Astrocyte of the spinal cord (primary cell): ENCODE results near the gene CCDC174.

ENCODE experiments used
- DNase-seq: peaks from one replicate; pipeline ENCODE4 v3.0.0; 2011; ENCODE audit warnings: low read depth, low spot score
- H3K4me3 ChIP-seq: 2 replicates; pipeline ENCODE4 v1.5.1; 2011; ENCODE audit warnings: low read depth, mild to moderate bottlenecking, low read length, moderate library complexity
- in situ Hi-C: cut with HindIII; loops from 2 replicates; pipeline ENCODE4 v1.10.0; 2017; ENCODE audit warnings: low sequenced_read_pairs
- TF ChIP-seq, protein P1 (sequence below): IDR thresholded peaks from 2 replicates; pipeline ENCODE4 v1.5.1; 2012; ENCODE audit warnings: low read depth, mild to moderate bottlenecking, low read length, inconsistent platforms

CCDC174 gene

DNA sequence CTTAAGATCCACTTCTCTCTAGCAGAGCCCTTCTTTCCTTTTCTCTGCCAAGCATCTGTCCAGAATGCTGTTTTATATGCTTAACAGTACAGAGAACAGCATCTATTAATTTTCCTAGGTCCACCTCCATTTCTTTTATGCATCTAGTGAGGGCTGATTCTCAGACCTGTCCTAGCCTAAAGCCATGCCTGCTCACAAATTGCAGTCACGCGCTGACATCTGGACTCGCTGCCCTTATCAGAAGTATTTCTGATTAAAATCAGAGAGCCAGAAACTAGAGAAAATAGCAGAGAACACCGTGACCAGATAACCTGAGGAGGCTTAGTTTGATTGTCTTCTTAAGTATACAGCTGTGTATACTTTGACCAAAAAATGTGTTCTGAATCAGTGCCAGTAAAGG, 25.3 kb downstream of the CCDC174 start:
- TF ChIP-seq, protein P1, sequence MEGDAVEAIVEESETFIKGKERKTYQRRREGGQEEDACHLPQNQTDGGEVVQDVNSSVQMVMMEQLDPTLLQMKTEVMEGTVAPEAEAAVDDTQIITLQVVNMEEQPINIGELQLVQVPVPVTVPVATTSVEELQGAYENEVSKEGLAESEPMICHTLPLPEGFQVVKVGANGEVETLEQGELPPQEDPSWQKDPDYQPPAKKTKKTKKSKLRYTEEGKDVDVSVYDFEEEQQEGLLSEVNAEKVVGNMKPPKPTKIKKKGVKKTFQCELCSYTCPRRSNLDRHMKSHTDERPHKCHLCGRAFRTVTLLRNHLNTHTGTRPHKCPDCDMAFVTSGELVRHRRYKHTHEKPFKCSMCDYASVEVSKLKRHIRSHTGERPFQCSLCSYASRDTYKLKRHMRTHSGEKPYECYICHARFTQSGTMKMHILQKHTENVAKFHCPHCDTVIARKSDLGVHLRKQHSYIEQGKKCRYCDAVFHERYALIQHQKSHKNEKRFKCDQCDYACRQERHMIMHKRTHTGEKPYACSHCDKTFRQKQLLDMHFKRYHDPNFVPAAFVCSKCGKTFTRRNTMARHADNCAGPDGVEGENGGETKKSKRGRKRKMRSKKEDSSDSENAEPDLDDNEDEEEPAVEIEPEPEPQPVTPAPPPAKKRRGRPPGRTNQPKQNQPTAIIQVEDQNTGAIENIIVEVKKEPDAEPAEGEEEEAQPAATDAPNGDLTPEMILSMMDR, result no peak
- in situ Hi-C loops, result no loop called here
- DNase-seq, result no peak
- H3K4me3 ChIP-seq, result no peak overlapping the region

DNA sequence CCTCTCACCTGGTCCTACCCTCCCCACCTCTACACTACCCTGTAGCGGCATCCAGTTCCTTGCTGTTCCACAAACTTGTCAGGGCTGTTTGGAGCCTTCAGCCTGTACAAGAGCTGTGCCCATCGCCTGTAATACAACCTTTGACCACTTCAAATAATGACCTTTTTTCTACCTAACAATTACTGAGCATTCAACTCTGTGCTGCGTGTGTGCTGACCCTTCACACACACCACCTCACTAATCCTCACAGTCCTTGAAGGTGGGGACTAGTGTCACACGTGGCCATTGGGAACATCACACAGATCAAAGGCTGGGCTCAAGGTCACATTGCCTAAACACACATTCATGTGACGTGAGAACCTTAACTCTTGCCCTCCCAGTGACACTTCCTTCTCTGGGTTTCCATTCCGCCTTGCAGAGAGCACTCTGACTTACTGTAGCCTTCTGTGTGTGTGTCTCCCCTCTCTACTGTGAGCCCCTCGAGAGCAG, 26.5 kb downstream of the CCDC174 start:
- no peak for DNase-seq

DNA sequence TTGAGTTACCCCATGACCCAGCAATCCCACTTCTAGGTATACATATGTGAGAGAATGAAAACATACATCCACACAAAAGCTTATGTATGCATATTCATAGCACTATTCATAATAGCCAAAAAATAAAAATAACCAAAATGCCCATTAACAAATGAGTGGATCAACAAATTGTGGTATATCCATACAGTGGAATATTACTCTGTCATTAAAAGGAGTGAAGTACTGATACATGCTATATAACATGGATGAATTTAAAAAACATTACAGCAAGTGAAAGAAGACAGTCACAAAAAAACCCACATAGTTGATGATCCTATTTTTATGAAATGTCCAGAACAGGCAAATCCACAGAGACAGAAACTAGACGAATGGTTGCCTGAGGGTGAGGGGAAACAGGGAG, 28.6 kb downstream of the CCDC174 start:
- in situ Hi-C loops, result no loop called here
- TF ChIP-seq, protein P1, result no peak
- no peak for DNase-seq
- H3K4me3 ChIP-seq, result no peak overlapping the region

More for the DNA sequence above, 26.5 kb downstream of the CCDC174 start:
- no peak overlapping the region for H3K4me3 ChIP-seq
- in situ Hi-C loops, result no loop called here
- TF ChIP-seq, protein P1, result no peak

DNA sequence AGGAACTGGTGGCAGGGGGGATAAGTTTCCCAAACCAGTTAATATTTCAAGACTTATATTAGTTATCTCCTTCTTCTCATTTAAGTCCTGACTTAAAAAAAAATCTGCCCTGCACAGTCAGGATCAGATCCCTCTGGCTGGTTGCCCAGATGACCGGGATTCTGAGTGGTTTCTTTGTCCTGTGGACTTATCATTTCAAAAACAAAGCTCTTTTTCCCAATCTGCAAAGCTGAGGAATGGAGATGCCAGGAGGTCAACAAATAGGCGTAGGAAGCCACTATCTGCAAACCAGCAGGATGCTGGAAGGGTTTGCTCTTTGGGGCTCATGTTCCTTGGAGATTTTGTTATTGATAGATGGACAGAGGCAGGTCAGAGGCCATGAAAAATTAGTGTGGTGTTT, 29.2 kb downstream of the CCDC174 start:
- no peak overlapping the region for H3K4me3 ChIP-seq
- in situ Hi-C loops, result no loop called here
- no peak for DNase-seq
- TF ChIP-seq, protein P1, result no peak

DNA sequence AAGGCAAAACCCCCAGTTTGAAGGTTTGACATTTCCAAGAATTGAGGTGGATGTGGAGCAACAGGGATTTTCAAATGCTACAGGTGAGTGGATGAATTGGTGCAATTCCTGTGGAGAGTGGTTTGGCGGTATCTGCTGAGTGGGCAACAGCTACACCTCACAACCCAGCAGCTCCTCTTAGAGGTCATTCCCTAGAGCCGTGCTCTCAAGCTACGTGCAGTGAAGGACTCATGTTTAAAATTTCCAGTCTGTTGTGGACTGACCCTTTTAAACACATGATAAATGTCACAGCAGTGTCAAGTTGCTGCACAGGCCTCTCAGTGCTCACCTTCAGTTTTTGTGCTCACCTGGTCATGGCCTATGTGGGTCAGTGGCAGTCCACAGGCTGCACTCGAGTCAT, 32.9 kb downstream of the CCDC174 start:
- TF ChIP-seq, protein P1, result no peak
- DNase-seq, result no peak
- in situ Hi-C loops, result no loop called here
- H3K4me3 ChIP-seq, result no peak overlapping the region

DNA sequence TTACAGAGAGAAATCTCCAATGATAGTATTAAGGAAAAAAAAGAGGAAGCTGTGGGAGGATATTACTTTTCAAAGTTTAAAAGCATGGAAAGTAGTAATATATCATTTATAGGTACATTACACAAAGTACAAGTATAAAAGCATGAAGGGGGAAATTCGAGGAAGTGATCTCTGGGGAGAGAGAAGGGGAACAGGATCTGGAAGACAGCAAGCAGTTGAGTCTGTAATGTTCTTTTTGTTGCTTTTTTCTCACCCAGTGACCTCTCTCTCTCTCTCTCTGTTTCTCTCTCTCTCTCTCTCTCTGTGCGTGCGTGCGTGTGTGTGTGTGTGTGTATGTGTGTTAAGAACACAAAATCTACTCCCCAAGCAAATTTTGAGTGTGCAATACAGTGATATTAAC, 33.6 kb downstream of the CCDC174 start:
- DNase-seq, result no peak
- TF ChIP-seq, protein P1, result no peak
- no peak overlapping the region for H3K4me3 ChIP-seq
- in situ Hi-C loops, result no loop called here

DNA sequence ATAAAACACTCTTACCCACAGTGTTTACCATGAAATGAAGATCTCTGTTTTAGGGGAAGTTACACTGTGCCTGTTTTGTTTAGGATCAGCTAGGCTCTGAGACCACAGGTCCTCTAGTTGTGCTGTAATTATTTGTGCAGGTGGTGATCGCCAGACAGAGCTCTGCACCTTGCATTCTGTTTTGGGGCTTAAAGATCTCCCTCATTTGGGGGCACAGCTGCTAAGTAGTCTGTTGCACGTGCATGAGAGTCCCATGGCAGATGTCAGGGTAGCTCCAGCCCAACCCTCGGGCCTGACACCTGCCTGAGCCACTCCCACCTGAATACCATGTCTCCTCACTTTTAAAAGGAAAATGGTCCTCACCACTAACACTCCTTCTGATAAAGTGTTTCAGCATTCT, 35.8 kb downstream of the CCDC174 start:
- no peak overlapping the region for H3K4me3 ChIP-seq
- in situ Hi-C loops, result no loop called here
- no peak for DNase-seq
- TF ChIP-seq, protein P1, result no peak
